Endothelial cell (in vitro differentiated cells): ENCODE measurements around the gene NAV3. TPM values are rescaled to one million over a fixed set of nuclear protein-coding genes. Genes with fewer than 3 reads are reported as not detected.
A peak's percentile ranks its signal among the peaks of the same experiment; 100 is the strongest.

Source experiments
- DNase-seq: peaks from one replicate; pipeline ENCODE4 v3.0.0; 2021; ENCODE audit warnings: low spot score
- H3K27ac Mint-ChIP-seq: one replicate; pipeline ENCODE4 v1.8.0; 2021; ENCODE audit warnings: mixed read lengths, inconsistent platforms; ENCODE audit not compliant: unreplicated experiment
- H3K27me3 Mint-ChIP-seq: one replicate; pipeline ENCODE4 v1.8.0; 2021; ENCODE audit warnings: mild to moderate bottlenecking, moderate library complexity, mixed read lengths, inconsistent platforms; ENCODE audit not compliant: unreplicated experiment
- H3K36me3 Mint-ChIP-seq: one replicate; pipeline ENCODE4 v1.8.0; 2021; ENCODE audit warnings: mild to moderate bottlenecking, low read depth, mixed read lengths, inconsistent platforms; ENCODE audit not compliant: unreplicated experiment
- H3K4me1 Mint-ChIP-seq: one replicate; pipeline ENCODE4 v1.8.0; 2021; ENCODE audit warnings: mild to moderate bottlenecking, mixed read lengths, inconsistent platforms; ENCODE audit not compliant: unreplicated experiment
- H3K4me3 Mint-ChIP-seq: one replicate; pipeline ENCODE4 v1.8.0; 2021; ENCODE audit warnings: mild to moderate bottlenecking, mixed read lengths, inconsistent platforms; ENCODE audit not compliant: unreplicated experiment
- H3K9me3 Mint-ChIP-seq: one replicate; pipeline ENCODE4 v1.8.0; 2021; ENCODE audit warnings: mixed read lengths, inconsistent platforms; ENCODE audit not compliant: unreplicated experiment
- long read RNA-seq: library from polyadenylated mRNA; unstranded; transcript quantifications from one replicate; pipeline ENCODE4 v2.0.0, GENCODE V29; 2020; ENCODE audit not compliant: unreplicated experiment
- total RNA-seq: library from RNA; stranded (reverse); fragmentation: NEBNext Ultra II Directional; extraction: Animal tissue kit (Norgen Biotek cat#: 25700); gene quantifications from one replicate; pipeline ENCODE4 v1.2.1, GENCODE V29; 2021; ENCODE audit not compliant: unreplicated experiment
- TF ChIP-seq, protein P1 (sequence below): fragments of 200-600 bp; sonication (generic); IDR thresholded peaks from one replicate; pipeline ENCODE4 v1.5.0; 2021; ENCODE audit warnings: antibody characterized with exemption; ENCODE audit not compliant: unreplicated experiment

Gene NAV3, protein sequence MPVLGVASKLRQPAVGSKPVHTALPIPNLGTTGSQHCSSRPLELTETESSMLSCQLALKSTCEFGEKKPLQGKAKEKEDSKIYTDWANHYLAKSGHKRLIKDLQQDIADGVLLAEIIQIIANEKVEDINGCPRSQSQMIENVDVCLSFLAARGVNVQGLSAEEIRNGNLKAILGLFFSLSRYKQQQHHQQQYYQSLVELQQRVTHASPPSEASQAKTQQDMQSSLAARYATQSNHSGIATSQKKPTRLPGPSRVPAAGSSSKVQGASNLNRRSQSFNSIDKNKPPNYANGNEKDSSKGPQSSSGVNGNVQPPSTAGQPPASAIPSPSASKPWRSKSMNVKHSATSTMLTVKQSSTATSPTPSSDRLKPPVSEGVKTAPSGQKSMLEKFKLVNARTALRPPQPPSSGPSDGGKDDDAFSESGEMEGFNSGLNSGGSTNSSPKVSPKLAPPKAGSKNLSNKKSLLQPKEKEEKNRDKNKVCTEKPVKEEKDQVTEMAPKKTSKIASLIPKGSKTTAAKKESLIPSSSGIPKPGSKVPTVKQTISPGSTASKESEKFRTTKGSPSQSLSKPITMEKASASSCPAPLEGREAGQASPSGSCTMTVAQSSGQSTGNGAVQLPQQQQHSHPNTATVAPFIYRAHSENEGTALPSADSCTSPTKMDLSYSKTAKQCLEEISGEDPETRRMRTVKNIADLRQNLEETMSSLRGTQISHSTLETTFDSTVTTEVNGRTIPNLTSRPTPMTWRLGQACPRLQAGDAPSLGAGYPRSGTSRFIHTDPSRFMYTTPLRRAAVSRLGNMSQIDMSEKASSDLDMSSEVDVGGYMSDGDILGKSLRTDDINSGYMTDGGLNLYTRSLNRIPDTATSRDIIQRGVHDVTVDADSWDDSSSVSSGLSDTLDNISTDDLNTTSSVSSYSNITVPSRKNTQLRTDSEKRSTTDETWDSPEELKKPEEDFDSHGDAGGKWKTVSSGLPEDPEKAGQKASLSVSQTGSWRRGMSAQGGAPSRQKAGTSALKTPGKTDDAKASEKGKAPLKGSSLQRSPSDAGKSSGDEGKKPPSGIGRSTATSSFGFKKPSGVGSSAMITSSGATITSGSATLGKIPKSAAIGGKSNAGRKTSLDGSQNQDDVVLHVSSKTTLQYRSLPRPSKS (N-terminal part only)
- total RNA-seq: 20.3 TPM
- long read RNA-seq: 0 reads

DNA sequence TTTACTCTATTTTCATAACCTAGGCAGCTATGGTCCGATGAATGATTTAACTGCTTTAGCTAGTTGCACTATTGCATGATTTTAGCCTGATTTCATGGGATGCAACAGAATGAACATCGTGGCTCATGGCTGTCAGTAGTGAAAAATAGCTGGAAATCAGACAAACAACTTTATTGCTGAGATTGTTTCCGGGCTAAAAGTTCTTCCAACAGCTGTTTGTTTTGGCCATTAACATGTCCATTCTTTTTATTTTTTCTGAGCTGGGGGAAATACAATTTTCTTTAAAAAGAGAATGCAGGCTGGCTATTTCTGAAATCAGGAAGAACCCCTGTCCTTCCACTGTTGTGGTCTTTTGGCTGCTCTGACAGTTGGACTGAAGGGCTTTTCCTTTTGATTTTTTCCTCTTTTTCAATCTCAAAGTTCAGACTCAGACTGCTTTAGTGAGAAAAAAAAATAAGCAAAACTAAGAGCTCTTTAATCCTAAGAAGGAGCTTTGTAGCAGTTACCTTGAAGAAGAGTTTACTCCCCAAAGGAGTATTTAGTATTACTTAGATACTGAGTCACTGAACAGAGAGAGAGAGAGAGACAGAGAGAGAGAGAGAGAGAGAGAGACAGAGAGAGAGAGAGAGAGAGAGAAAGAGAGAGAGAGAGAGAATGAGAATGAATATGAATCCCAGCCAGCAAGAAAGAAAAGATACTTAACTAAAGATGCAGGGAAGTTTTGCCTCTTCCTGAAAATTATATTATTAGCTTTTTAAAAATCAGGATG, at the start of gene NAV3:
NAV3 (plus strand) TSS at position 312 of the 769 bp plus-strand sequence. CDS start 568 bp downstream, outside the sequence.
- no peaks in the 10 kb centered on the region for H3K36me3 Mint-ChIP-seq
- no peak for DNase-seq
- TF ChIP-seq, protein P1, sequence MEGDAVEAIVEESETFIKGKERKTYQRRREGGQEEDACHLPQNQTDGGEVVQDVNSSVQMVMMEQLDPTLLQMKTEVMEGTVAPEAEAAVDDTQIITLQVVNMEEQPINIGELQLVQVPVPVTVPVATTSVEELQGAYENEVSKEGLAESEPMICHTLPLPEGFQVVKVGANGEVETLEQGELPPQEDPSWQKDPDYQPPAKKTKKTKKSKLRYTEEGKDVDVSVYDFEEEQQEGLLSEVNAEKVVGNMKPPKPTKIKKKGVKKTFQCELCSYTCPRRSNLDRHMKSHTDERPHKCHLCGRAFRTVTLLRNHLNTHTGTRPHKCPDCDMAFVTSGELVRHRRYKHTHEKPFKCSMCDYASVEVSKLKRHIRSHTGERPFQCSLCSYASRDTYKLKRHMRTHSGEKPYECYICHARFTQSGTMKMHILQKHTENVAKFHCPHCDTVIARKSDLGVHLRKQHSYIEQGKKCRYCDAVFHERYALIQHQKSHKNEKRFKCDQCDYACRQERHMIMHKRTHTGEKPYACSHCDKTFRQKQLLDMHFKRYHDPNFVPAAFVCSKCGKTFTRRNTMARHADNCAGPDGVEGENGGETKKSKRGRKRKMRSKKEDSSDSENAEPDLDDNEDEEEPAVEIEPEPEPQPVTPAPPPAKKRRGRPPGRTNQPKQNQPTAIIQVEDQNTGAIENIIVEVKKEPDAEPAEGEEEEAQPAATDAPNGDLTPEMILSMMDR: no peak
- no peaks in the 10 kb centered on the region for H3K9me3 Mint-ChIP-seq
- peak within 1 kb of the TSS; percentile 3 for H3K27ac Mint-ChIP-seq
- H3K4me3 Mint-ChIP-seq: no peak within 1 kb of the TSS
- H3K4me1 Mint-ChIP-seq: peaks cover 14% of the 10 kb centered on the region
- peaks cover 1% of the 10 kb centered on the region for H3K27me3 Mint-ChIP-seq

DNA sequence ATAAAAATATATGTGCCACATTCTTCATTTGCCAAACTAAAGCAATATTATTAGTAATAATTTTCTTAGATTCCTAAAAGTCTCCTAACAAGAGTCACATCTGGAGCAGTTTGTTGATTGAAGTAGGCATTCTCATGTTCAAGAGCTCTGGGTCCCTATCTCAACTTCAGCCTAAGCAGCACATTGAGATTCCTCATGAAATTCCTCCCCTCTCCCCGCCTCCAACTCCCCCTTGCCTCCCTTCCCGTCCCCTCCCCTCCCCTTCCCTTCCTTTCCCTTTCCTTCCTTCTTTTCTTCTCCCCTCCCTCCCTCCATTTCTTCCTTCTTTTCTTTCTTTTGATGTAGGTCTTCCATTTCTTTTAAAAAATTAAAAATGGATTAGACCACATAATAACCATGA, 48.7 kb upstream of the NAV3 start:
- peaks cover 3% of the 10 kb centered on the region for H3K36me3 Mint-ChIP-seq
- H3K4me1 Mint-ChIP-seq: peaks cover 25% of the 10 kb centered on the region
- TF ChIP-seq, protein P1: no peak
- no peak overlapping the region for H3K27ac Mint-ChIP-seq
- no peak for DNase-seq
- H3K9me3 Mint-ChIP-seq: no peaks in the 10 kb centered on the region
- H3K27me3 Mint-ChIP-seq: peaks cover 5% of the 10 kb centered on the region
- H3K4me3 Mint-ChIP-seq: no peak overlapping the region

DNA sequence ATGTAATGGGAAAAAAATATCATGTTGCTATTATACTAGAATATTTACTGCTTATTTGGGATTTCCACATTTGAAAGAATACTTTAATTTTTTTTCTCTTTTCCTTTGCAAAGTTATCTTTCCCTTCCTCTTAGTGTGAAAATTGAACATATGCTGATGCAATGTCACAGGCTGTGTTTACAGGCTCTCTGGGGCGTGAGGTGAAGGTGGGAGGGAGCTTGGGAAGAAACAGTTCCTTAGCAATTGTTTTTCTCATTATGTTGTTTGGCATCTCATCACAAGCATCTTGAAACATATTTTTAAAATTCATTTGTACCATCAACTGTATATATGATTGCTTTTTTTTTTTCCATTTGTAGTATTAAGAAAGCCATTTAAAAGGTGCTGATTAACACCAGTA, 47.9 kb upstream of the NAV3 start:
- H3K4me3 Mint-ChIP-seq: no peak overlapping the region
- no peak overlapping the region for H3K27ac Mint-ChIP-seq
- TF ChIP-seq, protein P1: no peak
- no peaks in the 10 kb centered on the region for H3K9me3 Mint-ChIP-seq
- DNase-seq: no peak
- H3K4me1 Mint-ChIP-seq: peaks cover 30% of the 10 kb centered on the region
- H3K36me3 Mint-ChIP-seq: peaks cover 3% of the 10 kb centered on the region
- peaks cover 6% of the 10 kb centered on the region for H3K27me3 Mint-ChIP-seq

DNA sequence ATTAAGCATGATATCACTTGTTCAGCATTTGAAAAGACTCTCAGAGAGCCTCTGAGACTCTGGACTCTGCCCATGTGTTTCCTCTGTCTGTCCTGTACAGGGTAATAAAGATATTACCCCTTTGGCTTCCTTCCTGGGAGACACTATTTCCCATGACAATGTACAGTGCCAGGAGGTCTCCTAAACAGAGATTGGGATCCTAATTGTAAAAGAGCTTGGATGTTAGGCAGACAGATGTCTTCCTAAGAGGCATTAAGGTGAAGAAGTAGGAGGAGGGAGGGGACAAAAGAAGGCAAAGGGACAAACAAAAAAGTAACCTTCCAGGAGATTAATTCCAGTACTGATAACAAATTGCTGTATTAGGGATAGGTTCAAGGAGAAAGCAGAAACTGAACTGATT, 45.5 kb upstream of the NAV3 start:
- no peaks in the 10 kb centered on the region for H3K9me3 Mint-ChIP-seq
- TF ChIP-seq, protein P1: no peak
- peaks cover 13% of the 10 kb centered on the region for H3K27me3 Mint-ChIP-seq
- no peak overlapping the region for H3K4me3 Mint-ChIP-seq
- no peak overlapping the region for H3K27ac Mint-ChIP-seq
- no peak for DNase-seq
- H3K4me1 Mint-ChIP-seq: peaks cover 45% of the 10 kb centered on the region
- H3K36me3 Mint-ChIP-seq: peaks cover 3% of the 10 kb centered on the region
